Activated CD4-positive, alpha-beta T cell treated with anti-CD3 and anti-CD28 coated beads for 1 hour (primary cell): ENCODE data around the gene EVI2A.
"Not testable (repeated sequence)": the region's sequence is repeated elsewhere in the genome, so short reads cannot be mapped to it uniquely, and the experiment has no call there.

Experiments
- DNase-seq: peaks from one replicate; pipeline ENCODE4 v3.0.0-alpha.2; 2020

EVI2A gene

GRCh38 chr17:31321481-31321880 lies at the start of gene EVI2A:
Gene EVI2A, minus strand, starts transcription at chr17:31321622. Its CDS starts 2,609 bp downstream, at chr17:31319013.
- peak; percentile 66 for DNase-seq

GRCh38 chr17:31369266-31369665 lies 47.8 kb upstream of the EVI2A start:
- DNase-seq, result no peak

- DNase-seq, result no peak
These were observed 44.7 kb upstream of the EVI2A start for GRCh38 chr17:31366088-31366487.

GRCh38 chr17:31364012-31364411 lies 42.6 kb upstream of the EVI2A start:
- no peak for DNase-seq

- no peak for DNase-seq
These were observed 36.5 kb upstream of the EVI2A start for GRCh38 chr17:31357839-31358394.

- no peak for DNase-seq
These were observed 35.7 kb upstream of the EVI2A start for GRCh38 chr17:31357091-31357490.

- DNase-seq, result no peak
These were observed 34.5 kb upstream of the EVI2A start for GRCh38 chr17:31355935-31356334.

GRCh38 chr17:31349454-31349853 lies 28.0 kb upstream of the EVI2A start:
- no peak for DNase-seq

- DNase-seq, result not testable (repeated sequence)
These were observed 23.8 kb upstream of the EVI2A start for GRCh38 chr17:31345191-31345747.

GRCh38 chr17:31339906-31340661 lies 18.7 kb upstream of the EVI2A start:
- DNase-seq, result no peak

- DNase-seq, result no peak
These were observed 7.8 kb upstream of the EVI2A start for GRCh38 chr17:31329221-31329620.

GRCh38 chr17:31328160-31328535 lies 6.7 kb upstream of the EVI2A start:
- no peak for DNase-seq

- no peak for DNase-seq
These were observed 6.2 kb upstream of the EVI2A start for GRCh38 chr17:31327534-31328159.

- DNase-seq, result no peak
These were observed 2.1 kb upstream of the EVI2A start for GRCh38 chr17:31323551-31323950.

GRCh38 chr17:31321966-31322365 lies 544 bp upstream of the EVI2A start:
- DNase-seq, result no peak

- no peak for DNase-seq
These were observed 631 bp downstream of the EVI2A start for GRCh38 chr17:31320791-31321190.

GRCh38 chr17:31320241-31320640 lies 1.2 kb downstream of the EVI2A start:
- no peak for DNase-seq

GRCh38 chr17:31318851-31319661 lies 2.4 kb downstream of the EVI2A start:
- no peak for DNase-seq

- peak; percentile 37 for DNase-seq
These were observed 3.1 kb downstream of the EVI2A start for GRCh38 chr17:31318298-31318801.

- no peak for DNase-seq
These were observed 6.7 kb downstream of the EVI2A start for GRCh38 chr17:31314782-31315100.

- no peak for DNase-seq
These were observed 7.2 kb downstream of the EVI2A start, which contains the start of gene EVI2B for GRCh38 chr17:31313982-31314781. Gene EVI2B, minus strand, starts transcription at chr17:31314054. Its CDS starts 8,445 bp downstream, at chr17:31305609.

- peak; percentile 24 for DNase-seq
These were observed 9.2 kb downstream of the EVI2A start for GRCh38 chr17:31312223-31312622.
